GM19395 (cell line): Measurements from ENCODE around the gene UBE2E2.

ENCODE experiments used
- ATAC-seq: cut with Tn5 transposase; IDR thresholded peaks from one replicate; pipeline ENCODE4 v1.9.1; 2021; ENCODE audit warnings: mild to moderate bottlenecking, moderate library complexity; ENCODE audit not compliant: unreplicated experiment

UBE2E2 gene

DNA sequence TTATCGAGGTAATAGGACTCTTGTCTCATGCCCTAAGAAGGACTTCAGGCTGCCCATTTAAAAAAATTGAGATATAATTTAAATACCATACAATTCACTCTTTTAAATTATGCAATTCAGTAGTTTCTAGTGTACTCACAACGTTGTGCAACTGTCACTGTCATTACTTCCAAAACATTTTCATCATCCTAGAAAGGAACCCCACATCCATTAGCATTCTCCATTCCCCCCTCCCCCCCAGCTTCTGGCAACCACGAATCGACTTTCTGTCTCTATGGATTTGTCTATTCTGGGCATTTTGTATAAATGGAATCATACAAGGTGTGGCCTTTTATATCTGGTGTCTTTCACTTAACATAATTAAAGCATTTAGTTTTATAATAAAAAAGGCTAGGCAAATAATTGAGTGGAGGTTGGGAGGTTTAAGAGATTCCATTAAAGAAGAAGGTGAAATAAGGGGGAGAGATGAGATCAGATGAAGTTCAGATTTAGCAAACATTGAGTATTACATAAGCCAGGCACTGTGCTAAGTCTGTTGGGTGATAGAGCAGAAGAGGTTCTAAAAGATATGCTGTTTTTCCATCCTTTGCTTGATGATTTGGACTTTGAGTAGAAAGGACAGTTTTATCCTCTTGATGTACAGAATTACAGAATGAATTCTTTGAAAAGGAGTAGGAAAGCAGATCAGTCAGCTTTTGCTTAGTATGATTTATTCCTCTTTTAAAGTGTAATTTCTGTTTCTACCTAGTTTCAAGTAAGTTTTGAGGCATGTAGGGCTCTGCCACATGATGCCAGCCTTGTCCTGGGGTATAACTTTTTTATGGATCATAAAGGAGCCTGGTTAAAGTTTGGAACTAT is 36.3 kb downstream of the UBE2E2 start:
- no peak for ATAC-seq

DNA sequence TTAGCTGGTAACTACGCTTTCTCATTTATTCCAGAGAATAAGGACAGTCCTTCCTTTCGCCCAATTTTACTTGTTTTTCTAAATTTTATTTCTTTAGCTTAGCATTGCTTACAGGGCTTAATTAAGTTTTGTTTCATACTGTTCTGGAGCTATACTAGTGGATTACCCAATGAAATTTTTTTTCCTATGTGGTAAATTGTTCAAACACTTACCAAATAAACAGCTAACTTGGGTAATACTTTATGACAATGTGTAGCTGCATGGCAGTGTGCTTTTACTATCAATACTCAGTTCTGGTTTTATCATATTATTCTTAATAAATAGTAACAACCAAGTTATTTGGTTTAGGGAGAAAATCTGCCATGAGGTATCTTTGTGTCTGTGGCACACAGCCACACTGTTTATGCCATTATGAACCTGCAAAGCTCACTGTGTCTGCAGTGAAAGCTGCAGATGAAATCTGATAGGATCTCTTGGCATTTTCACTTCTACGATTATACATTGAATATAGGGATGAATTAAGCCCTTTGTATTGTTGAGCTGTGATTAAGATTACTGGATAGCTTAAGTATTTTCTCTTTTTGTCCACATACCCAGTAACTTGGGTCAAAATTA is 37.2 kb downstream of the UBE2E2 start:
- ATAC-seq, result no peak

DNA sequence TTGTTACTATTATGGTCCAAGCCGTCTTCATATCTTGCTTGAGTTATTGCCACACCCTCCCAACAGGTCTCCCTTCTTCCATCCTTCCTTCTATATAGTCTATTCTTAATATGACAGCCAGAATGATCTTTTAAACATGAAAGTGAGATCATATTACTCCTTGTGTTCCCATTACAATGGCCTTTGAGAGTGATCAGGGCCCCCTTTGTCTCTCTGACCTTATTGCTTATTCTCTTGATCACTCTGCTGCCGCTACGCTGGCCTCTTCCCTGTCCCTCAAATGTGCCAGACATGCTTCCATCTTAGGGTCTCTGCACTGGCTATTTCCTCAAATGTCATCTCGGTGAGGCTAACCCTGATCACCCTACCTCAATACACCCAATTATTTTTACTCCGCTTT is 38.1 kb downstream of the UBE2E2 start:
- ATAC-seq, result no peak

DNA sequence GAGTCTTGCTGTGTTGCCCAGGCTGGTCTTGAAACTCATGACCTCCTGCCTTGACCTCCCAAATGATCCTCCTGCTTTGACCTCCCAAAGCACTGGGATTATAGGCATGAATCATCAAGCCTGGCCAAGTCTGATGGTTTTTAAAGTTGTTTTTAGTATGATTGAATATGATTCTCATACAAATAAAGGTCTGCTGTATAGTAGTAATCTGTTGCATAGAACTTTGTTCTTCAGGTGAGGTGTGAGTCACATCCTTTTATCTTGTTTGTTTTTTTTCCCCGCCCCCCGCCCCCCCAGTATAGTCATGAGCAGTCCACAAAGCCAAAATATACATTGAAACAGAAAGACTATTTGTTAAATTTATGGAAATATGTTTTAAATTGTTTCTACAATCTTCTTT is 39.0 kb downstream of the UBE2E2 start:
- no peak for ATAC-seq

DNA sequence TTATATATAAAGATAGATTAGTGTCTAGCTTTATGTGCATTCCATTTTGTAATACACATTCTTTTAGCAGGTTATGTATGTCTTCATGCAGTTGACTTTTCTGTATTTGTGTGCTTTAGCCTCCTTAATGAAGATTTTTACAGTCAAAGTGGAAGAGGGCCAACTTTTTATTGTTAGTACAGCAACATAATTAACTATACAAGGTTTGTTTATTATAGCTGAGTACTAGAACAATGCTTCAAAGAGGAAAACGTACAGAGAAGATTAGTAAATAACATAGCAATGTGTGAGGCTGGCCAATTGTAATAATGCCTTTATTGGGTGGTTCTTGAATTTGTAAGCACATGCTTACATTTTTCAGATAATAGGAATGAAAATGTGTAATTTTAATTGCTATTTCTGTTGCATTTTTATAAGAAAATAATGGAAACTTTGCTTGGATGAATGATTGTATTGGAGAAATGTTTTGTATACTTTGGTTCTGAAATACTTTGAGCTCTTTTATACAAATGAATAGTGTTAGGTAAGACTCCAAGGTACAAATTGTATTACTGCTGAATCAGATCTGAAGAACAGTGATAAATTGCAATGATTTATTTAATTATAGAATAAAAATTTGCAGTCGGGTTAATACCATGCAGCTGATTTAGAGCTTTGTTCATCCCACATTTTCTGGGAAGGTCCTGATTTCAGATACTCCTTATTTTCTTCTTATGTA is 41.4 kb downstream of the UBE2E2 start:
- no peak for ATAC-seq

DNA sequence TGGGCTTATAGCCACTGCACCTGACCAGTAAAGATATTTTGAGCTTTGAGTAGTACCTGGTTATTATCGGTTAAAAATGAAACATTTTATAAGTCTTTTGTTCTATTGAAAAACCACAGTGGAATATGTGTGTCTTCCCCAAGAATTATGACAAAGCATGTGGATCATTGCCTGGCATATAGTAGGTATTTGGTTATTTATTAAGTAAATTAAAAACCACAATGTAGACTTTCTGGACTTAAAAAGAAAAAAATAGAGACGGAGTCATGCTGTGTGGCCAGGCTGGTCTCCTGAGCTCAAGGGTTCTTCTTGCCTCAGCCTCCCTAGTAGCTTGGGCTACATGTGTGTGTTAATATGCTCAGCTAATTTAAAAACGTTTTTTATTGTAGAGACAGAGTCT is 43.5 kb downstream of the UBE2E2 start:
- no peak for ATAC-seq

DNA sequence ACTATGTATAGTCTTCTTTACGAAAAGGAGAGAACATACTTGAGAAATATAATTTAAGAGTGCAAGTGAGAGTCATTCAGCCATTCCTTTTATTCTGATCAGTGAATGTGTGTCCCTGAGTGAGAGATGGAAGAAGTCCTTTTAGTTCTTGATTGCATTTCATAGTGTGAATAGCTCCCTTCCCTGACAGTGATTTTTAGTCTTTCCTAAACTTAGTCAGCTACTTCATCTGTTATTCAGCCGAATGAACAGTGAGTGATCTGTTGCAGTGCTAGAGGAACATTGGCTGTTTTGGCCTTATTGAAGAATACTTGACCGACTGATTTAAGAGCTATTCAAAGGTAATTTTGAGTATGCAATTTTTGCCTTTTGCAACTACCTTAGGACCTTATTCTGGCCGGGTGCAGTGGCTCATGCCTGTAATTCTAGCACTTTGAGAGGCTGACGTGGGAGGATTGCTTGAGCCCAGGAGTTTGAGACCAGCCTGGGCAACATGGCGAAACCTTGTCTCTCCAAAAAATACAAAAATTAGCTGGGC is 45.5 kb downstream of the UBE2E2 start:
- no peak for ATAC-seq

DNA sequence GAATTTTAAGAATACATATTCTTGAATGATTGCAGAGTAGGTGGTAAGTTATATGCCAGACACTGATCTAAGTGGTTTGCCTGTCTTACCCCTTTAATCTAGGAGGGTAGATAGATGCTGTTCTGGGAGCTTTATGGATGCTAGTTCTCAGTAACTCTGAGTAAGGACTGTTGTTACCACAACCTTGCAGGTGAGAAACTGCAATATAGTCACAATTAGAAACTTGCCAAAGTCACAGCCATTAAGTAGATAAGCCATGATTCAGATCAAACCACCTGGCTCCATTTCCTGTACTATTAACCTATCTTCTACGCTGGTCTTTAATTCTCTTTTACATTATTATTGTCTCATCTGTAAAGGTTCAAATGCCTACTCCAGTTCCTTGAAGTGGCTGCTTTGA is 46.8 kb downstream of the UBE2E2 start:
- ATAC-seq, result no peak

DNA sequence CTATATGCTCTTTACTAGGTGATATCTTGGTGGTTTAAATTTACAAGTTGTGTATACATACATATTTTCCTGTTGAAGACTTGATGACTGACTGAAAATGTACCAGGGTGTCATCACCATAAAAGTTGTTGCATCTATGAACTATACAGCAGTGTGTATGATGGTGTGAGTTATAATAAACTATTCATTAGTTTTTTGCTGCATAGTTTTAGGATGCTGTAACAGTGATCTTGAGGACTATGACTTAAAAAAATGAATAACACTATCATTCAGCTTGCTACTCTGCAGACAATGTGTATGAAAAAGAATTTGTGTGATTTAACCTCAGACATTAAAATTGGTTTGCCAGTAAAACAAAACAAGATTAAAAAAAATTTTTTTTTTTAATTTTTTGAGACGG is 49.0 kb downstream of the UBE2E2 start:
- no peak for ATAC-seq

DNA sequence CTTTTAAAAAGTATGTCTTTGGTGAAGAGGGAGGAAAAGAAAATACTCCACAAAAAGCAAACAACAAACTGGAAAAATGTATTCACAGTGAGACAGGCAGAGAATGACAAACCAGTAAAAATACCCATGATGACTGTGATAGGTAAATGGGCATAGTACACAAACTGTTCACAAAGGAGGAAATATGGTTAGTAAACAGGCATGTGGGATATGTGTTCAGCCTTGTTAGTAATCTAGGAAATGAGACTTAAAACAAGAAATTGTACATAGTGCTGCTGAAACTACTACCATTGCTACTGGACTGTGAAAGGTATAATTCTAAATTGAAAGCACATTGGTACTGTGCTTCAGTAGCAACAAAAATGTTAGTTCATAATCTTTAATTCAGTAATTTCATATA is 50.1 kb downstream of the UBE2E2 start:
- ATAC-seq, result peak; percentile 78

DNA sequence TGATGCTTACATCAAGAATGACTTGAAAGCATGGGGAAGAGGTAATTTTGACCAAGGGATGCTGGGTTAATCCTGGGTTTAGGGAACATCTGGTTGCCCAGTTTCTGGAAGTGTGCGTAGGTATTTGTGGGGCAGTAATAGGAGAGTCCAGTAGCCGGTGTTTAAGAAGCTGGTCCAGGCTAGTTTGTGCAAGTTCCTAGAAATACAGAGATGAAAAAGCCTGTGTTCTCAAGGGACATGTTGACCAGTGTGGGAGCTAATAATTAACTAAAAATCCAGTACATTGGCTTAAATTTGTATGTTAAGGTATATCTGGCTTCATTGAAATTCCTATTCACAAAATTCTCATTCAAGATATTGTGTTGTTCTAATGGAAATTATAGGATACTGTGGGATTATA is 51.2 kb downstream of the UBE2E2 start:
- ATAC-seq, result no peak

DNA sequence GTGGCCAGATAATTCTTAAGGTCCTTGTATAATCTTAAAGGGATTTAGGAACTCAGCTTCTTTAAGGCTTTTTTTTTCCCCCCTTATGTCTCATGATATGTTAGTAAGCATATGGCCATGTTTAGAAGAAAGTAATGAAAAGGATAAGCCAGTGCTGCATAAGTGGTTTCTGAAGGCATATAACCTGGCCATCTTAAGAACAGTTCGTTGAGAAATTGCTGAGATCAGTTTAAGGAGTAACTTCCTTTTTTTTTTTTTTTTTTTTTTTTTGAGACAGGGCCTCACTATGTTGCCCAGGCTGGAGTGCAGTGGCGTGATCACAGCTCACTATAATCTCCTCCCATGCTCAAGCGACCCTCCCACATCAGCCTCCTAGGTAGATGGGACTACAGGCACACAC is 51.7 kb downstream of the UBE2E2 start:
- ATAC-seq, result no peak

DNA sequence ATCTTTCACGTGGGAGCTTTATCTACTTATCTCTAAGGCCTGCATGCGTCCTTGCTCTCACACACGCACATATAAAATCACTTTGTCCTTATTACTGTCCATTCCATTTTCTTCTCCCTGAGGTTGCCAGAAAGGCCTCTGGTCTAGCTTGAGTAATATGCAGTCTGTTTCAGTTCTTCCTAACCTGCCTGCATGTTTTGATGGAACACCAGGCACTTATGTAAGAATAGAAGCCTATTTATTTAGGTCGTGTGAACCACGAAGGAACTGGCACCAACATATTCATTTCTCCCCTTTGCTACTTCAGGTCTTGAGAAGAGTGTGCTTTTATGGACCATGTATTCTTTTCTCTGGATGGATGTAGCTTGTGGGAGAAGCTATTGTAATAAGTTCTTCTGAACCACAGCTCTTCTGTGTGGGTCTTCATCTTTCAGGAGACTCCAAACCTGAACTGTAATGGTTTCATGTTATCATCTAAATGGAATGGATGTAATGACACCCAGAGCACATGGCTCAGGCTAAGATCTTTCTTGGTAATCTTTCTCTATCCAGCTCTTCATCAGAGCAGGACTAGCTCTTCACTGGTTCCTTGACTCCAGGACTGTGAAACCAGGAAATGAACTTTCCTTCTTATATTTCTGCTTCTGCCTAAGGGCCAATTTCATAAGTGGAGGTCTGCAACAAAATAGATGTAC is 53.8 kb downstream of the UBE2E2 start:
- ATAC-seq, result no peak

DNA sequence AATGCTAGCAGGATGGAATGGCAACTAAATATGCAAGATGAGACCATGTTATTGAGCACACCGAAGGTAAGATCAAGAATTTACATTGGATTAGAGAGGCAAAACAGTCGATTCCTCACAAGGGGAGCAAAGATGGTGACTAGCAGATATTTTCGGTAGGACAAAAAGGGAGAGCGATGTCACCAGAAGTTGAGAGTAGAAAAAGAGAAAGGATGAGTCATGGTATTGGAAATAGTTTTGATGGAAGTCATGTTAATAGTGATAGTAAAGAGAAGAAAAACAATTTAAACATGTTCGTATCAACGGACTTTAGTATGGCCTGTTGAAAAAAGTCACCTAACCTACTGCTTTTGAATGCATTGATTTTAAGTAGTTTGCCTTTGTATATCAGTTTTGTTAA is 55.0 kb downstream of the UBE2E2 start:
- ATAC-seq, result no peak

DNA sequence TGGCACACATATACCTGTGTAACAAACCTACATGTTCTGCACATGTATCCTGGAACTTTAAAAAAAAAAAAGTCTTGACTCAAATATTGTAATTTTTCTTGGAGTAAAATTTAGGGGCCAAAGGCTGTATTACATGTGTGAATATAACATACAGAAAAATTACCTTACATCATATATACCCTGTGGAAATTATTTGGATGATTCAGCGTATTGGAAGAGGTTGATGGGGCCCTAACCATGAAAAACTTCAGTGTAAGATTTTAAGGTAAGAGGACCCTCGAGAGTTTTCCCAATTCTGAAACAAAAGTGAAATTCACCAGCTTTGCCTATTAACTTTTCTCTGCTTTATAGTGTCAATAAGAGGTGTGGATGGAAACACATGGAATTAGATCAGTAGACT is 56.4 kb downstream of the UBE2E2 start:
- no peak for ATAC-seq

DNA sequence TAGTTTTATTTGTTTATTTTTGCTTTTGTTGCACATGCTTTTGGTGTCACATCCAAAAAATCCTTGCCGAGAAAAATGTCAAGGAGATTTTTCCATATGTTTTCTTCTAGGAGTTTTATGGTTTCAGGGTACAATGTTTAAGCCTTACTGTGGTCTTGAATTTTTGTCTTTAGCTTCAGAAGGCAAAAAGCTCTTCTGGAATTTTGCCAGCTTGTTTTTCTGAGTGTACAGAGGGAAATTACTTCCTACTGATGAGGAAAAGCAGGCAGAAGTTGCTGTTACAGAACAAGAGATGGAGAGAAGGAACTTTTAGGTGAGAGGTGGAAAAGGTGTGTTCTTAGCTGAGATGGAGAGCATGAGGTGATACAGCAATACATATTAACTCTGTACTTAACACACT is 59.6 kb downstream of the UBE2E2 start:
- no peak for ATAC-seq

DNA sequence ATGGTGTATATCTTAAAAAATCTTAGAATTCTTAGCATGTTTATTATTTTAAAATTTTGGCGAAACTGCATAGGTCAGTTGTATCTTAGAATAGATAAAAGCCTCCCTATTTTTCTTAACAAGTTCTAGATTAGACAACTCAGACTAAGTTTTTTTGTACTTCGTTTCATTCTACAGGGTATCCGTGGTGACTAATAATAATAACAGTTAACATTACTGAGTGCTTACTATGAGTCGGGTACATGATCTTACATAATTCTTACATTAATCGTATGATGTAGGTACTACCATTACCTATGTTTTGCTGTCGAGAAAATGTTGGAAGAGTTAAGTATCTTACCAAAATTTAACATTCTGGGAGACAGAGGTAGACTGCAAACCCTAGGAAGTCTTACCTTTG is 60.7 kb downstream of the UBE2E2 start:
- ATAC-seq, result no peak

DNA sequence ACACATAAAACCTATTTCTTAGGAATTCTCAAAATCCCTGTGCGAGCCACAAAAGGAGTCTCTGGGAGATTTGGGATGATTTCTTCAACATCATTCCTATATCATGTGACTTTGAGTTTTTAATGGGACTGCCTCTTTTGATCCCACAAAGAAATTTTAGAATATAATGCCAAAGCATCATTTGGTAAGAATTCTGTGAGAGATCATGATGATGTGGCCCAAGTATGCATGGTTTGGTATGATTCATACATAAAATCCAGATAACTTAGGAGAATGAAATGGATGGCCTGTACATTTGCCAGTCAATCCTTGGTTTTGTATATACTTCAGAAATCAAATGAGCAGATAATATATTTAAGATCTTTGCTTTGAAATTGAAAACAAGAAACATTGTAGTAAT is 61.3 kb downstream of the UBE2E2 start:
- no peak for ATAC-seq

DNA sequence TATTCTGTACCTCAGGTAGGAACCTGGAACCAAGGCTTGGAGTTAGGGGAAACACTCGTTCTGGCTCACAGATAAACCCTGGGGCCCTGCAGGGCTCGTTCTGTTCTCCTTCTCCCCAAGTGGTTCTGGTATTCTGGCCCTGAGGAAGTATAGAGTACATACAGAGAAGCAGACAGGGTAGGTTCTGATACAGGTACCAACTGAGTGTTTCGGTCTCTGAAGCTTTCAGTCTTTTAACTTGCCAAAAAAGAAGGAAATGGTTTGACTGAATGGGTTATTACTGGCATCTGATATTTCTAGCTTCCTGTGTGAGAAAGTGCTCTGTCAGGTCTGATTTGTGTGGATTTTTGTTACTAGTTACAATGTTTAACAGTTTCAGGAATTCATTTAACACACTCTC is 67.3 kb downstream of the UBE2E2 start:
- peak; percentile 93 for ATAC-seq

DNA sequence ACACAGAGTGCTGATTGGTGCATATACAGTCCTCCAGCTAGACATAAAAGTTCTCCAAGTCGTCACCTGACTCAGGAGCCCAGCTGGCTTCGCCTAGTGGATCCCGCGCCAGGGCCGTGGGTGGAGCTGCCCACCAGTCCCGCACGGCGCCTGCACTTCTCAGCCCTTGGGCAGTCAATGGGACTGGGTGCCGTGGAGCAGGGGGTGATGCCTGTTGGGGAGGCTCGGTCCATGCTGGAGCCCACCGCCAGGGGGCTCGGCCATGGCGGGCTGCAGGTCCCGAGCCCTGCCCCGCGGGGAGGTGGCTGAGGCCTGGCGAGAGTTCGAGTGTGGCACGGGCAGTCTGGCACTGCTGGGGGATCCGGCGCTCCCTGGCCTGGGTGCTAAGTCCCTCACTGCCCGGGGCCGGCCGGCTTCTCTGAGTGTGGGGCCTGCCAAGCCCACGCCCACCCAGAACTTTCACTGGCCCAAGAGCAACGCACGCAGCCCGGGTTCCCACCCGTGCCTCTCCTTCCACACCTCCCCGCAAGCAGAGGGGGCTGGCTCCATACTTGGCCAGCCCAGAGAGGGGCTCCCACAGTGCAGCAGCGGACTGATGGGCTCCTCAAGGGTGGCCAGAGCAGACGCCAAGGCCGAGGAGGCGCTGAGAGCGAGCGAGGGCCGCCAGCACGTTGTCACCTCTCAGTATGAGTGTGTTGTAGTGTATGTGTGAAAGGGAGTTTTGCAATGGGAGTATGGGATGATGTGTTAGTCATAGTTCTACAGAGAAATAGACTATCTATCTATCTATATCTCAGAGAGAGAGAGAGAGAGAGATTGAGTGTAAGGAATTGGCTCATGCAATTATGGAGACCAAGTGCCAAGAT is 69.0 kb downstream of the UBE2E2 start:
- ATAC-seq, result no peak
